ENCODE results near the gene TRIM2.

GRCh38 chr4:153322791-153323190, 118.5 kb downstream of the TRIM2 start:
- TF ChIP-seq, protein P1, sequence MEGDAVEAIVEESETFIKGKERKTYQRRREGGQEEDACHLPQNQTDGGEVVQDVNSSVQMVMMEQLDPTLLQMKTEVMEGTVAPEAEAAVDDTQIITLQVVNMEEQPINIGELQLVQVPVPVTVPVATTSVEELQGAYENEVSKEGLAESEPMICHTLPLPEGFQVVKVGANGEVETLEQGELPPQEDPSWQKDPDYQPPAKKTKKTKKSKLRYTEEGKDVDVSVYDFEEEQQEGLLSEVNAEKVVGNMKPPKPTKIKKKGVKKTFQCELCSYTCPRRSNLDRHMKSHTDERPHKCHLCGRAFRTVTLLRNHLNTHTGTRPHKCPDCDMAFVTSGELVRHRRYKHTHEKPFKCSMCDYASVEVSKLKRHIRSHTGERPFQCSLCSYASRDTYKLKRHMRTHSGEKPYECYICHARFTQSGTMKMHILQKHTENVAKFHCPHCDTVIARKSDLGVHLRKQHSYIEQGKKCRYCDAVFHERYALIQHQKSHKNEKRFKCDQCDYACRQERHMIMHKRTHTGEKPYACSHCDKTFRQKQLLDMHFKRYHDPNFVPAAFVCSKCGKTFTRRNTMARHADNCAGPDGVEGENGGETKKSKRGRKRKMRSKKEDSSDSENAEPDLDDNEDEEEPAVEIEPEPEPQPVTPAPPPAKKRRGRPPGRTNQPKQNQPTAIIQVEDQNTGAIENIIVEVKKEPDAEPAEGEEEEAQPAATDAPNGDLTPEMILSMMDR (IDR thresholded peaks at IDR 0.05), result no peak
- TF ChIP-seq POLR2A (IDR thresholded peaks at IDR 0.05), result no peak

All from prostate gland (tissue), 2 donors.